Measurements from ENCODE around the gene KLHL12. TPM values are rescaled to one million over a fixed set of nuclear protein-coding genes. Genes with fewer than 3 reads are reported as not detected.

The KLHL12 gene
- total RNA-seq, 1 donor from 2014 or later = 31.5 TPM

GRCh38 chr1:202862679-202863560 lies 64.1 kb downstream of the KLHL12 start:
- Mint-ChIP-seq H3K27me3 (ENCODE audit: unreplicated experiment) (peaks cover 6% of the 10 kb centered on the region), H3K36me3 (ENCODE audit: low read depth, unreplicated experiment) (peaks cover 8% of the 10 kb centered on the region), H3K9me3 (ENCODE audit: unreplicated experiment) (no peaks in the 10 kb centered on the region), H3K27ac (ENCODE audit: unreplicated experiment) (no peak overlapping the region), H3K4me3 (ENCODE audit: unreplicated experiment) (no peak overlapping the region), H3K4me1 (ENCODE audit: unreplicated experiment) (peaks cover 14% of the 10 kb centered on the region)
- no peak for DNase-seq (ENCODE audit: low spot score)
- no peak for TF ChIP-seq CTCF (IDR thresholded peaks at IDR 0.05; ENCODE audit: unreplicated experiment)

- H3K4me3 Mint-ChIP-seq (ENCODE audit: unreplicated experiment) = peak overlapping the region; percentile 95
- peaks cover 6% of the 10 kb centered on the region for H3K27me3 Mint-ChIP-seq (ENCODE audit: unreplicated experiment)
- no peak for TF ChIP-seq CTCF (IDR thresholded peaks at IDR 0.05; ENCODE audit: unreplicated experiment)
- peak overlapping the region; percentile 26 for H3K27ac Mint-ChIP-seq (ENCODE audit: unreplicated experiment)
- H3K36me3 Mint-ChIP-seq (ENCODE audit: low read depth, unreplicated experiment) = peaks cover 8% of the 10 kb centered on the region
- H3K4me1 Mint-ChIP-seq (ENCODE audit: unreplicated experiment) = peaks cover 16% of the 10 kb centered on the region
- H3K9me3 Mint-ChIP-seq (ENCODE audit: unreplicated experiment) = no peaks in the 10 kb centered on the region
- DNase-seq (ENCODE audit: low spot score) = peak; percentile 92
These were observed 65.5 kb downstream of the KLHL12 start for GRCh38 chr1:202861420-202862132.

GRCh38 chr1:202860744-202861419 lies 66.2 kb downstream of the KLHL12 start:
- Mint-ChIP-seq H3K4me1 (ENCODE audit: unreplicated experiment) (peaks cover 16% of the 10 kb centered on the region), H3K36me3 (ENCODE audit: low read depth, unreplicated experiment) (peaks cover 11% of the 10 kb centered on the region), H3K27ac (ENCODE audit: unreplicated experiment) (no peak overlapping the region), H3K4me3 (ENCODE audit: unreplicated experiment) (peak overlapping the region; percentile 95), H3K27me3 (ENCODE audit: unreplicated experiment) (peaks cover 6% of the 10 kb centered on the region), H3K9me3 (ENCODE audit: unreplicated experiment) (no peaks in the 10 kb centered on the region)
- TF ChIP-seq CTCF (IDR thresholded peaks at IDR 0.05; ENCODE audit: unreplicated experiment) = no peak
- DNase-seq (ENCODE audit: low spot score) = peak; percentile 56

- H3K4me1 Mint-ChIP-seq (ENCODE audit: unreplicated experiment) = peaks cover 16% of the 10 kb centered on the region
- H3K27ac Mint-ChIP-seq (ENCODE audit: unreplicated experiment) = no peak overlapping the region
- no peaks in the 10 kb centered on the region for H3K9me3 Mint-ChIP-seq (ENCODE audit: unreplicated experiment)
- no peak for DNase-seq (ENCODE audit: low spot score)
- TF ChIP-seq CTCF (IDR thresholded peaks at IDR 0.05; ENCODE audit: unreplicated experiment) = no peak
- H3K27me3 Mint-ChIP-seq (ENCODE audit: unreplicated experiment) = peaks cover 6% of the 10 kb centered on the region
- H3K4me3 Mint-ChIP-seq (ENCODE audit: unreplicated experiment) = no peak overlapping the region
- H3K36me3 Mint-ChIP-seq (ENCODE audit: low read depth, unreplicated experiment) = peaks cover 16% of the 10 kb centered on the region
These were observed 68.1 kb downstream of the KLHL12 start for GRCh38 chr1:202858789-202859414.

All from endothelial cell (in vitro differentiated cells).